Astrocyte of the spinal cord (primary cell): ENCODE results near the gene ITGA11.

Experiments used
- DNase-seq: peaks from one replicate; pipeline ENCODE4 v3.0.0; 2011; ENCODE audit warnings: low read depth, low spot score
- H3K4me3 ChIP-seq: 2 replicates; pipeline ENCODE4 v1.5.1; 2011; ENCODE audit warnings: low read depth, mild to moderate bottlenecking, low read length, moderate library complexity
- in situ Hi-C: cut with HindIII; loops from 2 replicates; pipeline ENCODE4 v1.10.0; 2017; ENCODE audit warnings: low sequenced_read_pairs
- TF ChIP-seq, protein P1 (sequence below): IDR thresholded peaks from 2 replicates; pipeline ENCODE4 v1.5.1; 2012; ENCODE audit warnings: low read depth, mild to moderate bottlenecking, low read length, inconsistent platforms

ITGA11 gene

DNA sequence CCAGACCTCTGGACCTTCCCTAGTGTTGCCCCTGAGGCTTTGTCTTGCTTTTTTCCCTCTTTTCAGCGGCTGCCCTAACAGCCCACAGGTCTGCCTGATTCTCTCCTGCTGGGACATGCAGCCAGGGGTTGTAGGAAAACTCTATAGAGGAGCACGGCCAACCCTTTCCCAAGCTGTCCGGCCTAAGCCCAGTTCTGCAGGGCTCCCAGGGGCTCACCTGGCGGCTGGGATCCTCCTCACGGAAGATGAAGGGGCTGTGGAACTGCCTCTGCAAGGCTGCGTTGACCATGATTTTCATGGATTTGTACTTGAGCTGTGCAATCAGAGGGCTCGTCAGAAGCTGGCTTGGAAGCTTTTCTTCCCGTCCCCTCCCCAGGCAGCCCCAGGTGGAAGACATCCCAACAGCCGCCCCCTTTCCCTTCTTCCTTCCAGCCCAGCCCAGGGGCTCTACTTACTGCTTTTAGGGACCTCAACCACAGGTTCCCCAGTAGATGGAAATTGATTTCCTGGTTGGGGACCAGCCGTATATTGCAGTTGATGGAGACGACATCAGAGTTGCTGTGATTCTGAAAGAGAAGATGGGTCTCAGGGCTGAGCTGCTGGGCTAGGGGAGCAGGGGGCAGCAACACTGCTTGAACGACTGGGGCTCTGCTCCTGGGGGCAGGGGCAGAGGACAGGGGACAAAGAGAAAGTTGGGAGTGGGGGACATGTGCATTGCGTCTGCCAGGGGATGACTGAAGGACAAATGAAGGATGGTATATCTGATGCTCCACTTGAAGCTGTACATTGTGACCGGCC is 124.6 kb downstream of the ITGA11 start:
- TF ChIP-seq, protein P1, sequence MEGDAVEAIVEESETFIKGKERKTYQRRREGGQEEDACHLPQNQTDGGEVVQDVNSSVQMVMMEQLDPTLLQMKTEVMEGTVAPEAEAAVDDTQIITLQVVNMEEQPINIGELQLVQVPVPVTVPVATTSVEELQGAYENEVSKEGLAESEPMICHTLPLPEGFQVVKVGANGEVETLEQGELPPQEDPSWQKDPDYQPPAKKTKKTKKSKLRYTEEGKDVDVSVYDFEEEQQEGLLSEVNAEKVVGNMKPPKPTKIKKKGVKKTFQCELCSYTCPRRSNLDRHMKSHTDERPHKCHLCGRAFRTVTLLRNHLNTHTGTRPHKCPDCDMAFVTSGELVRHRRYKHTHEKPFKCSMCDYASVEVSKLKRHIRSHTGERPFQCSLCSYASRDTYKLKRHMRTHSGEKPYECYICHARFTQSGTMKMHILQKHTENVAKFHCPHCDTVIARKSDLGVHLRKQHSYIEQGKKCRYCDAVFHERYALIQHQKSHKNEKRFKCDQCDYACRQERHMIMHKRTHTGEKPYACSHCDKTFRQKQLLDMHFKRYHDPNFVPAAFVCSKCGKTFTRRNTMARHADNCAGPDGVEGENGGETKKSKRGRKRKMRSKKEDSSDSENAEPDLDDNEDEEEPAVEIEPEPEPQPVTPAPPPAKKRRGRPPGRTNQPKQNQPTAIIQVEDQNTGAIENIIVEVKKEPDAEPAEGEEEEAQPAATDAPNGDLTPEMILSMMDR, result no peak
- in situ Hi-C loops, result no loop called here
- no peak overlapping the region for H3K4me3 ChIP-seq
- no peak for DNase-seq

DNA sequence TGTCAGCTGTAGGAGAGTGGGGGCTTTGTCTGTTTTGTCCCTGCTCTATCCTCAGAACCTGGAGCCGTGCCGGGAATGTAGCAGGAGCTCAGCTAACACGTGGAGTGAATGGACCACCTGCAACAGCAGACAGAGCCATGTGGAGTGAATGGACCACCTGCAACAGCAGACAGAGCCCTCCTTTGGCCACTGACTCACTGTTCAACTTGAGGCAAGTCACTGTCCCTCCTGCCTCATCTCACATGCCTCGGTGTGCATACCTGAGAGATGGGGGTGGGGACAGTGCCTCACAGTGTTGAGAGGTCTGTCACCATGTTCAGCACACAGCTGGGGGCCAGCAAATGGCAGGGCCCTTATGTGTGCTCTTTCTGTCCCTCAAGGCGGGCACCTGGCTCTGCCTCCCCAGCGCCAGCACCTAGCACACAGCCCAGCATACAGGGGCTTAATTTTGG is 126.5 kb downstream of the ITGA11 start:
- H3K4me3 ChIP-seq, result no peak overlapping the region
- in situ Hi-C loops, result no loop called here
- TF ChIP-seq, protein P1, result no peak
- DNase-seq, result no peak

DNA sequence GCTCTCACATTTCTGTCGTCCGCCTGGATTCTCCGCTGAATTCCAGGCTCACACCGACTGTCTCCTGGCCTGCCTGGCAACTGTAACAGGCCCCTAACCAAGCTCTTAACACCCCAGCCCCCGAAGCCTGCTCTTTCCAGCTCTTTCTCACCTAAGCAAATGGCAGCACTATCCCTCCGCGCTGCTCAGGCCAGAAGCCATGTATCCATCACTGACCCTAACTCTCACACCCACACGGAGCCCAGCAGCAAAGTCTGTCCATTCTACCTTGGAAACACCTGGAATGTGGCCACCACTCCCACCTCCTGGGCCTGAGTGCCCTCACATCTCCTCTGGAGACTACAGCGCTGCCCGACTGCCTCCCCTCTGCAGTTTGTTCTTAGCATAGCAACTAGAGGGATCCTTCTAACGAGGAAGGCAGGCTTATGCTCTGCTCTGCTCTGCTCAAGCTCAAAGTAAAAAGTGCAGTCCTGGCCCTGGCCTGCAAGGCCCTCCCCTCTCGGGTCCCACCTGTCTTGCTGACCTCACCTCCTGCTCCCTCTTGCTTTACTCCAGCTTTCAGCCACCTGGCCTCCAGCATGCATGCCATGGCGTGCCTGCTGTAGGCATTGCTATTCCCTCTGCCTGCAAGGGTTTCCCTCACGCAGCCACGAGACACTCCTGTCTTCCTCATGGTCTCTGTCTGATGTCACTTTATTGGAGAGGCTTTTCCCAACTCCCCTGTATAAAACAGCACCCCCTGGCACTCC is 127.2 kb downstream of the ITGA11 start:
- no peak overlapping the region for H3K4me3 ChIP-seq
- in situ Hi-C loops, result no loop called here
- TF ChIP-seq, protein P1, result no peak
- no peak for DNase-seq

DNA sequence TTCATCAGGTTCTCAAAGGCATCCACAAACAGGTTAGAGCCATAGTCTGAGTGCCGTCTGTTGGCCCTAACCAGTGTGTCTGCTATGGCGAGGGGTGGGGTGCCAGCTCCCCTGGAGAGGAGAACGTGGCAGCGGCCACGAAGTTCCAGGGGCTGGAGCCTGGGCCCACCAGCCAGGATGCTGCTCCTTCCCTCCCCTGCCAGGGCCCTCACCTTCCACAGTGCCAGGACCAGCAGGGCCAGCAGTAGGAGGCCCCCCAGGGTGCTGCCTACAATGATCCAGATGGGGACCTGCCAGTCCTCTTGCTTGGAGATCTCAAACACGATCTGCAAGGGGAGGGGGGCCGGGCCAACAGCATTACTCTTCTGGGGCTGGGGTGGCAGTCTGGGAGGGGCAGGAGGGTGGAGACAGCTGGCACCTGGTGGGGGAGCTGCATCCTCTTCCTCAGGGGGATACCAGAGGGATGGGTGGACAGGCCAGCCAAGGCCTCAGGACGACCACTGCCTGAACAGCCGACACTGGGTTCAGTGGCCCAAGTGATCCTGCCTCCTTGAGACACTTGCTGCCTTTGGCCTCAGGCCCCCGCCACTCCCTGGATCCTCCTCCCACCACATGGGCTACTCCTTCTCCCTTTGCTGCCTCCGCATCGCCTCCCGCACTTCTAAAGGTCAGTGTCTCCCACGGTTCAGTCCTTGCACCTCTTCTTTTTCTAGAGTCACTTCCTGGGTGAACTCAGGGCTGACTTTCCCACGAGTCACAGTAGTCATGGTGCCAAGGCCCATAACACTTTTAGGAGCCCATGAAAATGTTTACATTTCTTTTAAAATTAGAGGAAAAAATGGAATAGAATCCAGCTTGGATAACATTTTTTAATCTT is 128.2 kb downstream of the ITGA11 start:
- in situ Hi-C loops, result no loop called here
- DNase-seq, result no peak
- no peak overlapping the region for H3K4me3 ChIP-seq
- TF ChIP-seq, protein P1, result no peak

DNA sequence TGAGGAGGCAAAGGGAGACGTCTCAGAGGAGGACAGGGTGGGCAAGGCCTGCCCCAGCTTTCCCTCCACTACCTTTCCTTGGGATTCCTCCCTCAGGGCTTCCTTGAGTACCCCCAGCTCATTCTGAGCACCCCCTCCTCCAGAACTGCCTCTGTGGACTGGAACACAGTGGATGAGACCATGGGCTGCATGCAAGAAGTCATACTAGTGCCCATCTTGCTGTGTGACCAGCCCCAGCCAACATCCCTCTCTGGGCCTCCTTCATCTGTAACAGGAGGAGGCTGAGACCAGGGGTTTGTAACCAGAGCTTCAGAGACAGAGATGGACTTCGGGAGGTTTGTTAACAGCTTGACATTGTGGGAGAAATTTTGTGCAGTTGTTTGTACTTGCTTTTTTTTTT is 128.8 kb downstream of the ITGA11 start:
- in situ Hi-C loops, result no loop called here
- H3K4me3 ChIP-seq, result no peak overlapping the region
- DNase-seq, result no peak
- TF ChIP-seq, protein P1, result no peak

DNA sequence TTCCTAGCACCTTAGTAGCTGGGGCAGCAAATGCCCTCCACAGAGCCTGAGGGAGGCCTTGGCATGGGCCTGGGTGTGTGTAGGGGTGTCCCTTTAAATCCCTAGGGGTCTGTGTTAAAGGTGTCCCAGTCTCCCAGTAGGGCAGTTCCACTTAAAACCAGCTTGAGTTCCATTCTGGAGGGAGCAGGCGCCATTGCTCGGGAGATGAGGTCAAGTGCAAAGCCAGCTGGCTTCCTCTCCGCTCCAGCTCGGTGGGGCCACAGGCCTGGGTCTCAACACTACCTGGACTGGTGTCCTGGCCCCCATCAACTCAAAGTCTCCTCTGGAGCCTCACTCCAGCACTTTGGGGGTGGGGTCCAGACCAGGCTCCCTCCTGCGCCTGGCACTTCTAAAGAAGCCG is 129.2 kb downstream of the ITGA11 start:
- TF ChIP-seq, protein P1, result no peak
- in situ Hi-C loops, result no loop called here
- no peak overlapping the region for H3K4me3 ChIP-seq
- no peak for DNase-seq
